T-helper 1 cell treated with Interleukin-12 subunit alpha and Interleukin-12 subunit beta and Interleukin-4 antibody, amounts not matched to agents 30 μg/mL and 1 μg/mL, for 36 hours (primary cell): ENCODE measurements around the gene DUSP2.
A peak's percentile ranks its signal among the peaks of the same experiment; 100 is the strongest.

Experiments
- H3K27ac Mint-ChIP-seq: one replicate; pipeline ENCODE4 v1.8.0; 2021; ENCODE audit warnings: mild to moderate bottlenecking, mixed read lengths
- H3K27me3 Mint-ChIP-seq: one replicate; pipeline ENCODE4 v1.8.0; 2021; ENCODE audit warnings: low read depth, mixed read lengths
- H3K36me3 Mint-ChIP-seq: one replicate; pipeline ENCODE4 v1.8.0; 2021; ENCODE audit warnings: low read depth, mixed read lengths
- H3K4me1 Mint-ChIP-seq: one replicate; pipeline ENCODE4 v1.8.0; 2021; ENCODE audit warnings: low read depth, mixed read lengths
- H3K4me3 Mint-ChIP-seq: one replicate; pipeline ENCODE4 v1.8.0; 2021; ENCODE audit warnings: mild to moderate bottlenecking, moderate library complexity, mixed read lengths
- H3K9me3 Mint-ChIP-seq: one replicate; pipeline ENCODE4 v1.8.0; 2021; ENCODE audit warnings: mixed read lengths

DUSP2 gene

GRCh38 chr2:96145036-96145847 is at the start of gene DUSP2:
Gene DUSP2 (minus strand): TSS chr2:96145440. CDS start chr2:96145354, 86 bp downstream.
- Mint-ChIP-seq H3K27ac (peak within 1 kb of the TSS; percentile 98), H3K9me3 (no peaks in the 10 kb centered on the region), H3K4me3 (peak within 1 kb of the TSS; percentile 92), H3K27me3 (no peaks in the 10 kb centered on the region), H3K4me1 (peaks cover 48% of the 10 kb centered on the region), H3K36me3 (peaks cover 13% of the 10 kb centered on the region)

- H3K27me3 Mint-ChIP-seq = no peaks in the 10 kb centered on the region
- peaks cover 39% of the 10 kb centered on the region for H3K36me3 Mint-ChIP-seq
- no peak overlapping the region for H3K27ac Mint-ChIP-seq
- H3K4me3 Mint-ChIP-seq = no peak overlapping the region
- H3K4me1 Mint-ChIP-seq = peaks cover 27% of the 10 kb centered on the region
- H3K9me3 Mint-ChIP-seq = no peaks in the 10 kb centered on the region
Observed at GRCh38 chr2:96191937-96192670, 46.9 kb upstream of the DUSP2 start.

GRCh38 chr2:96188821-96189526 is 43.7 kb upstream of the DUSP2 start:
- peaks cover 49% of the 10 kb centered on the region for H3K36me3 Mint-ChIP-seq
- no peaks in the 10 kb centered on the region for H3K9me3 Mint-ChIP-seq
- no peaks in the 10 kb centered on the region for H3K27me3 Mint-ChIP-seq
- H3K4me1 Mint-ChIP-seq = peaks cover 20% of the 10 kb centered on the region
- no peak overlapping the region for H3K4me3 Mint-ChIP-seq
- no peak overlapping the region for H3K27ac Mint-ChIP-seq

- peaks cover 6% of the 10 kb centered on the region for H3K4me1 Mint-ChIP-seq
Observed at GRCh38 chr2:96186562-96186961, 41.3 kb upstream of the DUSP2 start.

GRCh38 chr2:96185516-96185915 is 40.3 kb upstream of the DUSP2 start:
- Mint-ChIP-seq H3K27ac (no peak overlapping the region), H3K27me3 (no peaks in the 10 kb centered on the region), H3K9me3 (no peaks in the 10 kb centered on the region), H3K4me3 (no peak overlapping the region), H3K4me1 (peaks cover 7% of the 10 kb centered on the region), H3K36me3 (peaks cover 26% of the 10 kb centered on the region)

More at GRCh38 chr2:96186562-96186961, 41.3 kb upstream of the DUSP2 start:
- no peaks in the 10 kb centered on the region for H3K27me3 Mint-ChIP-seq
- no peak overlapping the region for H3K4me3 Mint-ChIP-seq
- no peak overlapping the region for H3K27ac Mint-ChIP-seq
- H3K36me3 Mint-ChIP-seq = peaks cover 32% of the 10 kb centered on the region
- H3K9me3 Mint-ChIP-seq = no peaks in the 10 kb centered on the region

GRCh38 chr2:96184989-96185388 is 39.7 kb upstream of the DUSP2 start:
- Mint-ChIP-seq H3K4me1 (peaks cover 8% of the 10 kb centered on the region), H3K9me3 (no peaks in the 10 kb centered on the region), H3K27me3 (no peaks in the 10 kb centered on the region), H3K4me3 (no peak overlapping the region), H3K36me3 (peaks cover 26% of the 10 kb centered on the region), H3K27ac (no peak overlapping the region)

- Mint-ChIP-seq H3K36me3 (peaks cover 25% of the 10 kb centered on the region), H3K4me1 (peaks cover 8% of the 10 kb centered on the region), H3K9me3 (no peaks in the 10 kb centered on the region), H3K27ac (no peak overlapping the region), H3K4me3 (no peak overlapping the region), H3K27me3 (no peaks in the 10 kb centered on the region)
Observed at GRCh38 chr2:96184188-96184587, 38.9 kb upstream of the DUSP2 start.

- H3K4me3 Mint-ChIP-seq = no peak overlapping the region
Observed at GRCh38 chr2:96181529-96181928, 36.3 kb upstream of the DUSP2 start.

GRCh38 chr2:96180521-96180920 is 35.3 kb upstream of the DUSP2 start:
- peaks cover 14% of the 10 kb centered on the region for H3K36me3 Mint-ChIP-seq
- H3K4me3 Mint-ChIP-seq = no peak overlapping the region
- no peaks in the 10 kb centered on the region for H3K9me3 Mint-ChIP-seq
- no peak overlapping the region for H3K27ac Mint-ChIP-seq
- H3K4me1 Mint-ChIP-seq = peaks cover 8% of the 10 kb centered on the region
- no peaks in the 10 kb centered on the region for H3K27me3 Mint-ChIP-seq

More at GRCh38 chr2:96181529-96181928, 36.3 kb upstream of the DUSP2 start:
- Mint-ChIP-seq H3K9me3 (no peaks in the 10 kb centered on the region), H3K36me3 (peaks cover 18% of the 10 kb centered on the region), H3K27ac (no peak overlapping the region), H3K27me3 (no peaks in the 10 kb centered on the region), H3K4me1 (peaks cover 8% of the 10 kb centered on the region)

GRCh38 chr2:96180002-96180401 is 34.8 kb upstream of the DUSP2 start:
- Mint-ChIP-seq H3K27ac (no peak overlapping the region), H3K4me1 (peaks cover 5% of the 10 kb centered on the region), H3K9me3 (no peaks in the 10 kb centered on the region), H3K27me3 (no peaks in the 10 kb centered on the region), H3K4me3 (no peak overlapping the region), H3K36me3 (peaks cover 10% of the 10 kb centered on the region)

GRCh38 chr2:96176661-96177060 is 31.4 kb upstream of the DUSP2 start:
- Mint-ChIP-seq H3K36me3 (no peaks in the 10 kb centered on the region), H3K4me1 (peaks cover 10% of the 10 kb centered on the region), H3K9me3 (no peaks in the 10 kb centered on the region), H3K27me3 (no peaks in the 10 kb centered on the region), H3K27ac (no peak overlapping the region), H3K4me3 (no peak overlapping the region)

GRCh38 chr2:96175951-96176350 is 30.7 kb upstream of the DUSP2 start:
- Mint-ChIP-seq H3K4me1 (peaks cover 10% of the 10 kb centered on the region), H3K27me3 (no peaks in the 10 kb centered on the region), H3K36me3 (no peaks in the 10 kb centered on the region), H3K27ac (no peak overlapping the region), H3K9me3 (no peaks in the 10 kb centered on the region), H3K4me3 (no peak overlapping the region)

GRCh38 chr2:96174251-96175144 is 29.3 kb upstream of the DUSP2 start:
- peaks cover 5% of the 10 kb centered on the region for H3K4me1 Mint-ChIP-seq

GRCh38 chr2:96171831-96172230 is 26.6 kb upstream of the DUSP2 start:
- H3K27ac Mint-ChIP-seq = no peak overlapping the region
- peaks cover 4% of the 10 kb centered on the region for H3K9me3 Mint-ChIP-seq
- no peak overlapping the region for H3K4me3 Mint-ChIP-seq
- peaks cover 1% of the 10 kb centered on the region for H3K36me3 Mint-ChIP-seq
- H3K4me1 Mint-ChIP-seq = peaks cover 7% of the 10 kb centered on the region
- H3K27me3 Mint-ChIP-seq = no peaks in the 10 kb centered on the region

More at GRCh38 chr2:96174251-96175144, 29.3 kb upstream of the DUSP2 start:
- Mint-ChIP-seq H3K27ac (peak overlapping the region; percentile 39), H3K27me3 (no peaks in the 10 kb centered on the region), H3K4me3 (no peak overlapping the region), H3K9me3 (no peaks in the 10 kb centered on the region), H3K36me3 (no peaks in the 10 kb centered on the region)
